ENCODE data around the gene SLC6A20.

The SLC6A20 gene

DNA sequence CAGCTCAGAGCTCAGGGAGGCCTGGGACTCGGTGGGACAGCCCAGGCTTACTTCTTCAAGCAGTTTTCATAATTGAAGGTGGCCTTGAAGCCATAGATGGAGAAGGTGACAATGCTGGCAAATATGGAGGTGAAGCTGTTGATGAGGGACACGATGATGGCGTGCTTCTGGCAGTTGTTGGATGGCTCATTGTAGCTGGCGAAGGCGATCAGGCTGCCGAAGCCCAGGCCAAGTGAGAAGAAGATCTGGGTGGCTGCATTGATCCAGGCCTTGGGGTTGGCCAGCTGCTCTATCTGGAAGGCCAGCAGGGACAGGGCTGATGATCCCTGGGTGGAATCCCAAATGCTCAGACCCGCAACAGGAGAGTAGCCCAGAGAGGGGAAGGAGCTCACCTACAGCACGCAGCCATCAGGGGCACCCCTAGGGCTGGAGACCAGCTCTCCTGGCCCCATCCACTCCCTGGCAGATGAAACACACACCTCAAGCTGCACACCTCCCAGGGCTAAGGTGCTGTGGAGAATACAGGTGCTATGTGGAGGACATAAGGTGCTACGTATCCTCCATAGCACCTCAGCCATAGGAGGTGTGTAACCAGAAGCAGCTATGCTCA, 25.1 kb downstream of the SLC6A20 start:
- Histone ChIP-seq H3K4me3 (ENCODE audit: low read depth in 1 of 2, low read length in 2 of 2) (no peak overlapping the region), H3K27me3 (ENCODE audit: insufficient read depth, low read length, poor library complexity) (no peaks in the 10 kb centered on the region), H3K4me1 (ENCODE audit: insufficient read depth, low read length) (no peaks in the 10 kb centered on the region), H3K79me2 (ENCODE audit: insufficient read depth, low read length) (no peaks in the 10 kb centered on the region), H3K4me2 (ENCODE audit: insufficient read depth, low read length) (no peak overlapping the region), H3K36me3 (ENCODE audit: insufficient read depth, low read length) (0 out of 2 replicates have a peak, but pooled peaks cover 8% of the 10 kb centered on the region), H3K27ac (ENCODE audit: low read length) (no peak overlapping the region), H4K20me1 (ENCODE audit: insufficient read depth, low read length) (no peaks in the 10 kb centered on the region), H3K9ac (ENCODE audit: low read depth, low read length) (no peak overlapping the region), H3K9me3 (ENCODE audit: insufficient read depth, low read length, severe bottlenecking) (peaks cover 4% of the 10 kb centered on the region), H2AFZ (ENCODE audit: low read depth, low read length) (no peak overlapping the region)
- DNase-seq: no peak
- TF ChIP-seq, protein P1, sequence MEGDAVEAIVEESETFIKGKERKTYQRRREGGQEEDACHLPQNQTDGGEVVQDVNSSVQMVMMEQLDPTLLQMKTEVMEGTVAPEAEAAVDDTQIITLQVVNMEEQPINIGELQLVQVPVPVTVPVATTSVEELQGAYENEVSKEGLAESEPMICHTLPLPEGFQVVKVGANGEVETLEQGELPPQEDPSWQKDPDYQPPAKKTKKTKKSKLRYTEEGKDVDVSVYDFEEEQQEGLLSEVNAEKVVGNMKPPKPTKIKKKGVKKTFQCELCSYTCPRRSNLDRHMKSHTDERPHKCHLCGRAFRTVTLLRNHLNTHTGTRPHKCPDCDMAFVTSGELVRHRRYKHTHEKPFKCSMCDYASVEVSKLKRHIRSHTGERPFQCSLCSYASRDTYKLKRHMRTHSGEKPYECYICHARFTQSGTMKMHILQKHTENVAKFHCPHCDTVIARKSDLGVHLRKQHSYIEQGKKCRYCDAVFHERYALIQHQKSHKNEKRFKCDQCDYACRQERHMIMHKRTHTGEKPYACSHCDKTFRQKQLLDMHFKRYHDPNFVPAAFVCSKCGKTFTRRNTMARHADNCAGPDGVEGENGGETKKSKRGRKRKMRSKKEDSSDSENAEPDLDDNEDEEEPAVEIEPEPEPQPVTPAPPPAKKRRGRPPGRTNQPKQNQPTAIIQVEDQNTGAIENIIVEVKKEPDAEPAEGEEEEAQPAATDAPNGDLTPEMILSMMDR (IDR thresholded peaks at IDR 0.05; ENCODE audit: borderline replicate concordance, extremely low read depth, low read length, poor library complexity, severe bottlenecking): no peak
- no peak for TF ChIP-seq EZH2 (IDR thresholded peaks at IDR 0.05; ENCODE audit: borderline replicate concordance, low read depth, low read length, severe bottlenecking)
- no peak for ATAC-seq (ENCODE audit: insufficient read depth, low read depth)

DNA sequence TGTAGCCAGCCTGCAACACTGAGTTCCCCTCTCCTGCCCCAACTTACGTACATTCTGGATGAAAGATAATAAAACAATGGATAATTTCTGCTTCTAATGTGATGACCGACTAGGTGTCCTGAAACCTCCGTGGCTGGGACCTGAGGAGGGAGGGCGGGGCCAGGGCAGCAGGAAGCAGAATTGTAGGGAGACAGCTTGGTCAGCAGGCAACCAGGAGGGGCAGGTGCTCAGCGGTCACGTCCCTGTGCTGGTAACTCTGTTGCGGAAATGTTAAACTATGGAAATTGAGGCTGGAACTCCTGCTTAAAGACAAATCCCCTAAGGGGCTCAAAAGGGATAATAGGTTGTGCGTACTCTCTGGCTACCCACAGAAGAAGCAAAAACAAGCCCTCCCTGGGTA, 30.4 kb downstream of the SLC6A20 start:
- no peaks in the 10 kb centered on the region for H3K79me2 ChIP-seq (ENCODE audit: insufficient read depth, low read length)
- DNase-seq (no peak), ATAC-seq (ENCODE audit: insufficient read depth, low read depth) (no peak)
- no peaks in the 10 kb centered on the region for H4K20me1 ChIP-seq (ENCODE audit: insufficient read depth, low read length)
- H3K27me3 ChIP-seq (ENCODE audit: insufficient read depth, low read length, poor library complexity): no peaks in the 10 kb centered on the region
- no peak overlapping the region for H3K9ac ChIP-seq (ENCODE audit: low read depth, low read length)
- TF ChIP-seq, protein P1 (IDR thresholded peaks at IDR 0.05; ENCODE audit: borderline replicate concordance, extremely low read depth, low read length, poor library complexity, severe bottlenecking): no peak
- no peak for TF ChIP-seq EZH2 (IDR thresholded peaks at IDR 0.05; ENCODE audit: borderline replicate concordance, low read depth, low read length, severe bottlenecking)
- no peak overlapping the region for H2AFZ ChIP-seq (ENCODE audit: low read depth, low read length)
- H3K4me1 ChIP-seq (ENCODE audit: insufficient read depth, low read length): no peaks in the 10 kb centered on the region
- H3K4me3 ChIP-seq (ENCODE audit: low read depth in 1 of 2, low read length in 2 of 2): no peak overlapping the region
- H3K27ac ChIP-seq (ENCODE audit: low read length): no peak overlapping the region
- peaks cover 17% of the 10 kb centered on the region; the same call in 1 of the 2 replicates for H3K36me3 ChIP-seq (ENCODE audit: insufficient read depth, low read length)
- peaks cover 4% of the 10 kb centered on the region for H3K9me3 ChIP-seq (ENCODE audit: insufficient read depth, low read length, severe bottlenecking)
- H3K4me2 ChIP-seq (ENCODE audit: insufficient read depth, low read length): no peak overlapping the region

DNA sequence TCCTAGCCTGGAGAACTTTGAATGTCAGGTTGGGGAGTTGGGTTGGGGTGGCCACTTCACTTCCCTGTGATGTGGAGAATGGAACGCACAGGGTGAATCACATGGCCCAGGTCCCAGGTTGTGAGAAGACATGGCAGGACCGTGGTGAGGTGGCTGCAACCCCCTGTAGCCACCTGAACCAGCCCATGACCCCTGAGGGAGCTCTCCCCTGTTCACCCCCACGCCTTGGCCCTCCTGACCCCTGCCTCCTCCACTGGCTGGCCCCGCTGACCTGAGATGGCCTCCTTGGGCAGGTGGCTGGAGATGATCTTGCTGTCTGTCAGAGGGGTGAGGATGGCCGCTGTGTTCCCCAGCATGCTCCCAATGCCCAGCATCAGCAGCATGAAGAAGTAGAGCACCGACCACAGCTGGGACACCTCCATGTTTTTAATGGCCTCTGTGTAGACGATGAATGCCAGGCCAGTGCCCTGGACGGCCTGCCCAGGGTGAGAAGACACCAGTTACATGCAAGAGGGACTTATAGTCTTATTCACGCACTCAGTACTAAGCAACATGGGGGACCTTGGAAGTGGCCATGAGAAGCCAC, 31.0 kb downstream of the SLC6A20 start:
- no peak for TF ChIP-seq EZH2 (IDR thresholded peaks at IDR 0.05; ENCODE audit: borderline replicate concordance, low read depth, low read length, severe bottlenecking)
- TF ChIP-seq, protein P1 (IDR thresholded peaks at IDR 0.05; ENCODE audit: borderline replicate concordance, extremely low read depth, low read length, poor library complexity, severe bottlenecking): no peak

More for the DNA sequence above, 31.0 kb downstream of the SLC6A20 start:
- no peak for ATAC-seq (ENCODE audit: insufficient read depth, low read depth)
- H3K9me3 ChIP-seq (ENCODE audit: insufficient read depth, low read length, severe bottlenecking): peaks cover 4% of the 10 kb centered on the region
- H4K20me1 ChIP-seq (ENCODE audit: insufficient read depth, low read length): no peaks in the 10 kb centered on the region
- DNase-seq: no peak
- H3K27me3 ChIP-seq (ENCODE audit: insufficient read depth, low read length, poor library complexity): no peaks in the 10 kb centered on the region
- no peak overlapping the region for H3K4me2 ChIP-seq (ENCODE audit: insufficient read depth, low read length)
- H3K79me2 ChIP-seq (ENCODE audit: insufficient read depth, low read length): no peaks in the 10 kb centered on the region
- no peak overlapping the region for H3K4me3 ChIP-seq (ENCODE audit: low read depth in 1 of 2, low read length in 2 of 2)
- no peak overlapping the region for H3K27ac ChIP-seq (ENCODE audit: low read length)
- no peak overlapping the region for H2AFZ ChIP-seq (ENCODE audit: low read depth, low read length)
- H3K9ac ChIP-seq (ENCODE audit: low read depth, low read length): no peak overlapping the region
- H3K36me3 ChIP-seq (ENCODE audit: insufficient read depth, low read length): peaks cover 17% of the 10 kb centered on the region; the same call in 1 of the 2 replicates
- H3K4me1 ChIP-seq (ENCODE audit: insufficient read depth, low read length): no peaks in the 10 kb centered on the region
